Upper lobe of left lung (tissue), 4 donors: Measurements from ENCODE around the gene RHOT2.

ENCODE experiments used
- CTCF ChIP-seq, 6 experiments: fragments of 450-650 bp in 4 of 6; fragments of 200-600 bp in 2 of 6; sonication (generic) in 2 of 6; IDR thresholded peaks; one replicate each; pipeline ENCODE4 v1.5.1; 2016 to 2019; ENCODE audit warnings: antibody characterized with exemption in 6 of 6
- EP300 ChIP-seq, 4 donors: sonication (generic); formaldehyde crosslinking; IDR thresholded peaks; one replicate each; pipeline ENCODE4 v1.5.1; 2017; ENCODE audit warnings: antibody characterized with exemption in 4 of 4, control low read depth in 2 of 4
- POLR2A ChIP-seq, 4 donors: fragments of 450-650 bp; IDR thresholded peaks; one replicate each; pipeline ENCODE4 v1.5.1; 2016 to 2017; ENCODE audit warnings: antibody characterized with exemption in 4 of 4, mild to moderate bottlenecking in 2 of 4
- POLR2AphosphoS5 ChIP-seq, 2 donors: sonication (generic); formaldehyde crosslinking; IDR thresholded peaks; one replicate each; pipeline ENCODE4 v1.5.1; 2017; ENCODE audit warnings: antibody characterized with exemption in 2 of 2

- no peak for TF ChIP-seq EP300 (IDR thresholded peaks at IDR 0.05)
- TF ChIP-seq POLR2A (IDR thresholded peaks at IDR 0.05): no peak
- TF ChIP-seq POLR2AphosphoS5 (IDR thresholded peaks at IDR 0.05): no peak
- TF ChIP-seq CTCF (IDR thresholded peaks at IDR 0.05): no peak
Measured at GRCh38 chr16:674214-674881, 6.4 kb downstream of the RHOT2 start.
